ENCODE results near the gene FNIP1. TPM values are rescaled to one million over a fixed set of nuclear protein-coding genes. Genes with fewer than 3 reads are reported as not detected.

The FNIP1 gene
- total and polyA plus RNA-seq, 9 of the 15 experiments (the other 6 are each of a cell fraction or from before 2014, with no cell fraction given), result 5.0 to 32.8 (median 18.4) TPM

GRCh38 chr5:131634996-131635683 is 161.7 kb downstream of the FNIP1 start, which contains the start of gene RAPGEF6 (continued):
- no peak for TF ChIP-seq GTF3C2 (IDR thresholded peaks at IDR 0.05; ENCODE audit: borderline replicate concordance, extremely low read depth, insufficient read length)
- TF ChIP-seq KAT8 (IDR thresholded peaks at IDR 0.05; ENCODE audit: low read depth), result no peak
- TF ChIP-seq SMARCA5 (IDR thresholded peaks at IDR 0.05), result no peak
- TF ChIP-seq GATA2 (CRISPR knock-in tag; IDR thresholded peaks at IDR 0.05), result no peak
- no peak for TF ChIP-seq ZBTB26 (CRISPR knock-in tag; IDR thresholded peaks at IDR 0.05)
- TF ChIP-seq PHF20 (IDR thresholded peaks at IDR 0.05; ENCODE audit: partially characterized antibody), result peak; percentile 56
- no peak for TF ChIP-seq RUNX1 (IDR thresholded peaks at IDR 0.05; ENCODE audit: low read depth)
- no peak for TF ChIP-seq KDM1A (IDR thresholded peaks at IDR 0.05)
- TF ChIP-seq ZBED1 (IDR thresholded peaks at IDR 0.05), result no peak; the same call in 1 of the 2 replicates
- TF ChIP-seq VEZF1 (CRISPR knock-in tag; IDR thresholded peaks at IDR 0.05), result peak; percentile 77
- TF ChIP-seq RBM14 (IDR thresholded peaks at IDR 0.05; ENCODE audit: borderline replicate concordance, insufficient read depth, low read depth, low read length), result no peak
- TF ChIP-seq ZNF324 (CRISPR knock-in tag; IDR thresholded peaks at IDR 0.05), result no peak
- TF ChIP-seq, protein P1, sequence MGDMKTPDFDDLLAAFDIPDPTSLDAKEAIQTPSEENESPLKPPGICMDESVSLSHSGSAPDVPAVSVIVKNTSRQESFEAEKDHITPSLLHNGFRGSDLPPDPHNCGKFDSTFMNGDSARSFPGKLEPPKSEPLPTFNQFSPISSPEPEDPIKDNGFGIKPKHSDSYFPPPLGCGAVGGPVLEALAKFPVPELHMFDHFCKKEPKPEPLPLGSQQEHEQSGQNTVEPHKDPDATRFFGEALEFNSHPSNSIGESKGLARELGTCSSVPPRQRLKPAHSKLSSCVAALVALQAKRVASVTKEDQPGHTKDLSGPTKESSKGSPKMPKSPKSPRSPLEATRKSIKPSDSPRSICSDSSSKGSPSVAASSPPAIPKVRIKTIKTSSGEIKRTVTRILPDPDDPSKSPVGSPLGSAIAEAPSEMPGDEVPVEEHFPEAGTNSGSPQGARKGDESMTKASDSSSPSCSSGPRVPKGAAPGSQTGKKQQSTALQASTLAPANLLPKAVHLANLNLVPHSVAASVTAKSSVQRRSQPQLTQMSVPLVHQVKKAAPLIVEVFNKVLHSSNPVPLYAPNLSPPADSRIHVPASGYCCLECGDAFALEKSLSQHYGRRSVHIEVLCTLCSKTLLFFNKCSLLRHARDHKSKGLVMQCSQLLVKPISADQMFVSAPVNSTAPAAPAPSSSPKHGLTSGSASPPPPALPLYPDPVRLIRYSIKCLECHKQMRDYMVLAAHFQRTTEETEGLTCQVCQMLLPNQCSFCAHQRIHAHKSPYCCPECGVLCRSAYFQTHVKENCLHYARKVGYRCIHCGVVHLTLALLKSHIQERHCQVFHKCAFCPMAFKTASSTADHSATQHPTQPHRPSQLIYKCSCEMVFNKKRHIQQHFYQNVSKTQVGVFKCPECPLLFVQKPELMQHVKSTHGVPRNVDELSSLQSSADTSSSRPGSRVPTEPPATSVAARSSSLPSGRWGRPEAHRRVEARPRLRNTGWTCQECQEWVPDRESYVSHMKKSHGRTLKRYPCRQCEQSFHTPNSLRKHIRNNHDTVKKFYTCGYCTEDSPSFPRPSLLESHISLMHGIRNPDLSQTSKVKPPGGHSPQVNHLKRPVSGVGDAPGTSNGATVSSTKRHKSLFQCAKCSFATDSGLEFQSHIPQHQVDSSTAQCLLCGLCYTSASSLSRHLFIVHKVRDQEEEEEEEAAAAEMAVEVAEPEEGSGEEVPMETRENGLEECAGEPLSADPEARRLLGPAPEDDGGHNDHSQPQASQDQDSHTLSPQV (IDR thresholded peaks at IDR 0.05), result no peak
- peak; percentile 74 for TF ChIP-seq CREB1 (IDR thresholded peaks at IDR 0.05)
- peak; percentile 81 for TF ChIP-seq CREB1 (CRISPR knock-in tag; IDR thresholded peaks at IDR 0.05)
- no peak for TF ChIP-seq CBFA2T2 (conservative IDR thresholded peaks at IDR 0.05)
- TF ChIP-seq ZNF511 (CRISPR knock-in tag; IDR thresholded peaks at IDR 0.05), result peak; percentile 88; the same call in 1 of the 2 replicates

Data from K562 (cell line).